Cardiac fibroblast (primary cell): ENCODE results near the gene PIGA.

Experiments
- DNase-seq, 2 donors: peaks; one replicate each; pipeline versions ENCODE4 v3.0.0 to v3.0.0-alpha.2; 2010; ENCODE audit warnings: low read depth in 2 of 2
- H3K4me3 ChIP-seq, 2 donors: replicated peaks in 1 of 2; 1 replicate in 1 of 2; 2 replicates in 1 of 2; pipeline ENCODE4 v1.5.1; 2011; ENCODE audit warnings: low read depth in 2 of 2, low read length in 2 of 2, mild to moderate bottlenecking in 2 of 2, moderate library complexity in 1 of 2
- CTCF ChIP-seq: IDR thresholded peaks from one replicate; pipeline ENCODE4 v1.5.1; 2011; ENCODE audit warnings: low read depth, mild to moderate bottlenecking, low read length, inconsistent platforms

PIGA gene

DNA sequence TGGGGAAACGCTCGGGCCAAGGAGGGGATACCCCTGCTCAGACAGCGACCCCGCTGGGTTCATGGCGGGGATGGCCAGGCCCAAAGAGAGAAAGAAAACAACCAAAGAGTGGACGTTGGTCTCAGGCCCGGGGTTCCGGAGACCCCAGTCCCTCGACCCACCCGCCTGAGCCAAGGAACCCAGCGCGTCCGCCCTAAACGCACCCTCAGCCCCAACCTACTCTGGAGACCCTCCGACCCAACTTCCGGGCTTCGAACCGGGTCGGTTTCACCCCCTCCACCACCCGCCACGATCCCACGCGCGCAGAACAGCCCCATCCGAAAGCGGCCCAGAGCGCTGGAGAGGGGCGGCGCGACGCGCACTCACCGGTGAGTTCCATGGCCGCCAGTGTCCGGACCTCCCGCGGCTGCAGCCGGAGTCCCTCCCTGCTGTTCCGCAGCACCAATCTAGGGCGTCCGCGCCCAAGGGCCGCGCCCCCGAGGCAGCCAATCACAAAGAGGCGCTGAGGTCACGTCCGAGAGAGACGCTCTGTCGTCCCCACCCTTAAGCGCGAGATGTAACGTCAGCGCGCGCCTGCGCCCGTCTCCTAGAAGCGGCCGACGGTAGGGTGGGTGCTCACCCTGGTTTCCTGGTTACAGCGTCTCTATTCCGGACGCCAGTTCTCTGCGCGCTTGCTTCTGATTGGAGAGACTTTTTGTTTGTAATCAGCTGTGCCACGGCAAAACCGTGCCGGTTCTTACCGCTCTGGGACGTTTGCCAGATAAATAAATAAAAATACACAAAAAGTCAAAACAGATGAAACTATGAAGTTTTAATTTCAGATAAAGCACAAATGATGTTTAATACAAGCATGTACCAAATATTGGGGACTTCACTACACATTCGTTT is at the start of gene PIGA:
TSS of gene PIGA (minus strand) at position 389 of the 888 bp plus-strand sequence. CDS start 3,593 bp downstream, outside the sequence.
- TF ChIP-seq CTCF, result no peak
- peak; percentile 97 to 98 for DNase-seq
- peak within 1 kb of the TSS; percentile 74 to 77 for H3K4me3 ChIP-seq

DNA sequence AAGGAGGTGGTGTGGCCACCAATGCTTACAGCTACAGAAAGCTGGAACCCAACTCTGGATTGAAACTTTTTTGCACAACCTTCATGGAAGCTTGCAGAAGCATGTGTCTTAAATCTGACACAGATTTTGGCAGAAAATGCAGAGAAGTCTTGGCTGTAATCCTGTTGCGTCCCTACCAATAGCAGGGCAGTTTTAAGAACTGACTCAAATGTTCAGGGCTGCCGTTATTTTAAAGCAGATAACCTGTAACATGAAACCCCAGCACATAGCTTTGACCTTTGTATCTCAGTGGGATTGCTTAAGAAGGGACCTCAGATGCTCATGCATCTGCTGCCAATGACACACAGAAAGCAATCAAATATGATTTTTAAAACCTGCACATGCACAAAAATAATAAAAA is 49.0 kb upstream of the PIGA start, which contains the start of gene VEGFD:
TSS of gene VEGFD (minus strand) at position 110 of the 400 bp plus-strand sequence. CDS start 467 bp downstream, outside the sequence.
- peak; percentile 48 to 76 for DNase-seq
- H3K4me3 ChIP-seq, result no peak within 1 kb of the TSS
- no peak for TF ChIP-seq CTCF

GRCh38 chrX:15382813-15383212 is 47.5 kb upstream of the PIGA start:
- TF ChIP-seq CTCF, result no peak
- no peak for DNase-seq
- H3K4me3 ChIP-seq, result no peak overlapping the region

DNA sequence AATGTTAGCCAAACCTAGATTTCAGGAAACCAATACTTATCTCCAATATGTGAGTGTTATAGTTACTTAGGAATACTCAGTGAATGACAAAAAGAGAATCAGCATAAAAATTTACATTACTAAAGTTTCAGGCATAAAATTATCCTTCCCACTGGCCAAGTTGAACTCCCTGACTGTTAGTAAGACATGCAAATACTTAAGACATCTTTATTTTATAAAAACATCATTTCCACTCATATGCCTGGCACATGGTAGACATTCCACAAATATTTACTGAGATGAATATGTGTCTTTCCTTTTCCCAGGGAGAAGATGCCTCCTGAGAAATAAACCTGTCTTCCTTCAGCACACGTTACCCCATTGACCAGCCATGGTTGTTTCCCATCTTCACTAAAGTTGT is 41.6 kb upstream of the PIGA start:
- TF ChIP-seq CTCF, result no peak
- DNase-seq, result peak in 1 of 2 donors; percentile 3
- H3K4me3 ChIP-seq, result no peak overlapping the region

DNA sequence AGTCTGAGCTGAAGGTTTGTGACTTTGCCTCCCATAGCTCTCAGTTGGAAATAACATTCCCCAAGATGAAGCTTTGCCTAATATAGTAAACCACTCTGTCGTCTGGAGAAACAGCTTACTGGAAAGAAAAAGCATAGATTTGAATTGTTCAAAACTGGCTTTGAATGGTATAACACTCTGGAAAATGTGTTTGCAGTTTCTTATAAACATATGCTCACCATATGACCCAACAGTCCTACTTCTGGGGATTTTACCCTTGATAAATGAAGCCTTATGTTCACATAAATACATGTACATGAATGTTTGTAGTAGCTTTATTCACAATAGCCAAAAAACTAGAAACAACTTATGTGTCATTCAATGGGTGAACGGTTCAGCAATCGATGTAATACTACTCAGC is 38.7 kb upstream of the PIGA start:
- no peak for DNase-seq
- H3K4me3 ChIP-seq, result no peak overlapping the region
- TF ChIP-seq CTCF, result no peak

- no peak overlapping the region for H3K4me3 ChIP-seq
- DNase-seq, result no peak
- TF ChIP-seq CTCF, result no peak
Measured at GRCh38 chrX:15366506-15367352, 31.4 kb upstream of the PIGA start.
